Glutamatergic neuron (in vitro differentiated cells): Measurements from ENCODE around the gene CCL25. TPM values are rescaled to one million over a fixed set of nuclear protein-coding genes. Genes with fewer than 3 reads are reported as not detected.

Experiments used
- DNase-seq: peaks from one replicate; pipeline ENCODE4 v3.0.0; 2022
- H3K27ac Mint-ChIP-seq: one replicate; pipeline ENCODE4 v1.8.0; 2020; ENCODE audit warnings: mild to moderate bottlenecking, mixed read lengths, inconsistent platforms; ENCODE audit not compliant: unreplicated experiment
- H3K27me3 Mint-ChIP-seq: one replicate; pipeline ENCODE4 v1.8.0; 2020; ENCODE audit warnings: mild to moderate bottlenecking, moderate library complexity, mixed read lengths, inconsistent platforms; ENCODE audit not compliant: unreplicated experiment
- H3K36me3 Mint-ChIP-seq: one replicate; pipeline ENCODE4 v1.8.0; 2020; ENCODE audit warnings: mild to moderate bottlenecking, mixed read lengths, inconsistent platforms; ENCODE audit not compliant: unreplicated experiment
- H3K4me1 Mint-ChIP-seq: one replicate; pipeline ENCODE4 v1.8.0; 2020; ENCODE audit warnings: mild to moderate bottlenecking, low read depth, mixed read lengths, inconsistent platforms; ENCODE audit not compliant: unreplicated experiment
- H3K4me3 Mint-ChIP-seq: one replicate; pipeline ENCODE4 v1.8.0; 2020; ENCODE audit warnings: mild to moderate bottlenecking, mixed read lengths, inconsistent platforms; ENCODE audit not compliant: unreplicated experiment
- H3K9me3 Mint-ChIP-seq: one replicate; pipeline ENCODE4 v1.8.0; 2020; ENCODE audit warnings: mild to moderate bottlenecking, moderate library complexity, mixed read lengths, inconsistent platforms; ENCODE audit not compliant: unreplicated experiment
- CTCF ChIP-seq: fragments of 200-600 bp; sonication (generic); IDR thresholded peaks from one replicate; pipeline ENCODE4 v1.5.0; 2021; ENCODE audit not compliant: partially characterized antibody, unreplicated experiment
- total RNA-seq: library from RNA; stranded (reverse); fragmentation: NEBNext Ultra II Directional; extraction: Animal tissue kit (Norgen Biotek cat#: 25700); gene quantifications from one replicate; pipeline ENCODE4 v1.2.1, GENCODE V29; 2021; ENCODE audit not compliant: unreplicated experiment

The CCL25 gene
- total RNA-seq, 1 donor from 2014 or later, result not detected

- no peak for DNase-seq
- Mint-ChIP-seq H3K4me1 (no peaks in the 10 kb centered on the region), H3K27me3 (peaks cover 4% of the 10 kb centered on the region), H3K4me3 (no peak overlapping the region), H3K9me3 (peaks cover 3% of the 10 kb centered on the region), H3K27ac (no peak overlapping the region), H3K36me3 (no peaks in the 10 kb centered on the region)
- TF ChIP-seq CTCF, result no peak
Observed at GRCh38 chr19:8065875-8066261, 13.3 kb downstream of the CCL25 start.

GRCh38 chr19:8069096-8069973 is 16.8 kb downstream of the CCL25 start:
- H3K27me3 Mint-ChIP-seq, result peaks cover 4% of the 10 kb centered on the region
- H3K9me3 Mint-ChIP-seq, result peaks cover 4% of the 10 kb centered on the region
- H3K36me3 Mint-ChIP-seq, result no peaks in the 10 kb centered on the region
- no peaks in the 10 kb centered on the region for H3K4me1 Mint-ChIP-seq
- H3K27ac Mint-ChIP-seq, result no peak overlapping the region
- DNase-seq, result no peak
- peak; percentile 91 for TF ChIP-seq CTCF
- H3K4me3 Mint-ChIP-seq, result no peak overlapping the region

GRCh38 chr19:8071912-8072311 is 19.4 kb downstream of the CCL25 start:
- Mint-ChIP-seq H3K36me3 (peaks cover 5% of the 10 kb centered on the region), H3K9me3 (peaks cover 4% of the 10 kb centered on the region)

GRCh38 chr19:8074501-8074900 is 21.9 kb downstream of the CCL25 start:
- no peak for DNase-seq
- H3K27me3 Mint-ChIP-seq, result peaks cover 1% of the 10 kb centered on the region
- H3K9me3 Mint-ChIP-seq, result peaks cover 7% of the 10 kb centered on the region
- H3K27ac Mint-ChIP-seq, result no peak overlapping the region
- TF ChIP-seq CTCF, result no peak
- peaks cover 5% of the 10 kb centered on the region for H3K36me3 Mint-ChIP-seq
- H3K4me1 Mint-ChIP-seq, result no peaks in the 10 kb centered on the region
- H3K4me3 Mint-ChIP-seq, result peak overlapping the region; percentile 22

More at GRCh38 chr19:8071912-8072311, 19.4 kb downstream of the CCL25 start:
- DNase-seq, result no peak
- Mint-ChIP-seq H3K4me1 (no peaks in the 10 kb centered on the region), H3K27ac (no peak overlapping the region), H3K27me3 (peaks cover 4% of the 10 kb centered on the region), H3K4me3 (no peak overlapping the region)
- no peak for TF ChIP-seq CTCF

- no peak for DNase-seq
- no peak for TF ChIP-seq CTCF
- Mint-ChIP-seq H3K27me3 (no peaks in the 10 kb centered on the region), H3K4me1 (no peaks in the 10 kb centered on the region), H3K9me3 (peaks cover 4% of the 10 kb centered on the region), H3K27ac (no peak overlapping the region), H3K4me3 (no peak overlapping the region), H3K36me3 (peaks cover 5% of the 10 kb centered on the region)
Observed at GRCh38 chr19:8075158-8076074, 22.9 kb downstream of the CCL25 start.
